SW 1271 (cell line): ENCODE measurements around the gene TNFRSF1A.
"Not testable (repeated sequence)": the region's sequence is repeated elsewhere in the genome, so short reads cannot be mapped to it uniquely, and the experiment has no call there.

Experiments
- DNase-seq, 2 experiments: peaks; one replicate each; lab custom pipeline; 2025; lab: John Stamatoyannopoulos, UW

TNFRSF1A gene

DNA sequence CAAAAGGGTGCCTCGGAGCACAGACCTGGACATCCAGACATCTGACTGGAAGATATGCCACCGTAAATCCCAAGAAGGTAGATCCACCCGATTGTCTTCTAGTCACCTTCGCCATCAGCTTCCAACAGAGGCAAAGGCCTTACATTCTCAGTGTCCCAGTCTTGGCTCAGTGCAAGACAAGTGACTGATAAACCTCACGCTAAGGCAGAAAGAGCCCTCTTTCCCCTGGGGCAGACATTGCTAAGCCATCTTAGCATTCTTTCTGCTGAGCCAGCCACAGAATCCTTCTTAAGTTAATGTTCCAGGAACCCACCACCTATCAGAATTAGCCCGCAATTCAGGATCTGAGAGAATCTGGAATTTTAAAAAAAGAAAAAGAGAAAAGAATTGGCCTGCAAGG is 35.7 kb downstream of the TNFRSF1A start:
- no peak for DNase-seq

DNA sequence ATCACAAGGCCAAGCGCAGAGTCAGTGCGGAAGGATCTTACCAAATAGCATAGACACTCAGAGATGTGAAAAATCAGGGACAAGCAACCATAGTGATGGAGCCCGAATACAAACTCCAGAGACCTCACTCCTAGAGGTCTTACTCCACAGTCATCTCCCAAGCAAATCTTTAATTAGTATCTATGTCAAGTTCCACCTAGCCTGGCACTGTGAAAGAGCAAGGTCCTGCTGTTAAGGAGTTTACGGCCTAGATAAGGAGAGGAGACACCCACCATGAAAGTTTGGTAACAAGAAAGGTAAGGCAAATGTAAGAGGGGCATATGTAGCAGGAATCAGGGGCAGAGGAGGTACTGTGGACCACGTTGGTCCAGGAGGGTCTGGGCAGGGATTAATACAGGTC is 38.8 kb downstream of the TNFRSF1A start:
- DNase-seq = no peak

DNA sequence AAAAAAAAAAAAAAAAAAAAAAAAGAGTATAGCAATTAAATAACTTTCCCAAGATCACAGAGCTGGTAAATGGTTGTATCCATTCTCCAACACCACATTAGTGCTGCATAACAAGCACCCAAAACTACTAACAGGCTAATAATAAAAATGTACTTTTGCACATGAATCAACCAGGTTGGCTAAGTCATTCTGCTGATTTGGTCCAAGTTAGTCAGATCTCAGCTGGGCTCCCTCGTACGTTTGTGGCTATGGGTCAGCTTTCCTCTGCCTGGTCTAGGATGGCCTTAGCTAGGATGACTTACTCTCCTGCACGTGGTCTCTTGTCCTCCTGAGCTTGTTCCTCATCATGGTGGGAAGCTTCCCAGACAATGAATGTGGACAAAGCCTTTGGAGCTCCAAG is 39.3 kb downstream of the TNFRSF1A start:
- DNase-seq = no peak

DNA sequence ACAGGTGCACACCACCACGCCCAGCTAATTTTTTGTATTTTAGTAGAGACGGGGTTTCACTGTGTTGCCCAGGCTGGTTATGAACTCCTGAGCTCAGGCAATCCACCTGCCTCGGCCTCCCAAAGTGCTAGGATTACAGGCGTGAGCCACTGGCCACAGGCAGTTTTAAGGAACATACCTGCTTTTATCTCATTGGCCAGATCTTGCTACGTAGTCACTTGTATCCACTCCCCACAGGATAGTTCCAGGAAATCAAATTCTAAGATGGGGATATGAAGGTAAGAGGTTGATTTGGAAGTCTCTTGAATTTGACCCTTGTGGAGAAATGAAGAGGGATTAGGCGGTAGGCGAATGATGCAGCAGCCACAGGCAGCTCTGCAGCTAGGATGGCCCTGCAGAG is 40.2 kb downstream of the TNFRSF1A start:
- DNase-seq = no peak

DNA sequence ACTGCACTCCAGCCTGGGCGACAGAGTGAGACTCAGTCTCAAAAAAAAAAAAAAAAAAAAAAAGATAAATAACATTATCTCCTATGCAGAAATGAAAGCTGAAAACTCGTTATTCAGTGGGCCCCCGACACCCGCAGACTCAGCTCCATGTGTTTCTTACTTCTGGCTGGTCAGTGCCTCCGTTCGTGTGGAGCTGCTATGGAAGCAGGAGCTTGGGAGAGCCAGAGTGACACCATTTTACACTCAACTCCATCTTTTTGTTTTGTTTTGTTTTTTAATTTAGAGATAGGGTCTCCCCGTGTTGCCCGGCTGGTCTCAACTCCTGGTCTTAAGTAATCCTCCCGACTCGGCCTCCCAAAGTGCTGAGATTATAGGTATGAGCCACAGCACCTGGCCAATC is 44.7 kb downstream of the TNFRSF1A start:
- no peak for DNase-seq

DNA sequence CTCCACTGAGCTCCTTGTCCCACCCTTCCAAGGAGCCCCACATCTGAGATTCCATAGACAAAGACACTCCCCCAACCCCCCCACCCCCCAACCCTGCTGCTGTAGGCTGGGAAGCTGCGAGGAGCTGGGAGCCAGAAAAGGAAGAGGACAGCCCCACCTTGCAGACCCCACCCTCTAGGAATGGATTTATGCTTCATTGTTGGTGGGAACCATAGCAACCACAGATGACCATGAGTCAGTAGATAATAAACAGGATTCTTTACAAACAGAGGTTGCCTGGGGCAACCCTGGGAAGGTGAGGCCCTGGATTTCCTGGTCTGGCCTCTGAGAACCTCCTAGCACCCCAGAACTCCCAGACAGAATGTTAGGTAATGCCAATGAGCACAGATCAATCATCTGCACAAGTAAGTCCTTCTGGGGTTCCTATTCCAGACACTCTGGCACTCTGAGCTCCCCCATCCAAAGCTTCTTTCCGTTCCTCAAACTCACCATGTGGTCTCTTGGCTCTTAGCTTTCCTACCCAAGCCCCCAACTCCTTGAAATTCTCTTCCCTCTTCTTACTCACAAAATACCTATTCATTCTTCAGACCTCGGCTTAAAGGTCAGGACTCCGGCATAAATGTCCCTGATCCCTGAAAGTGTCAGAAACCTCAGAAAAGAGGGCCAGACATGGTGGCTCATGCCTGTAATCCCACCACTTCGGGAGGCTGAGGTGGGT is 46.6 kb downstream of the TNFRSF1A start:
- DNase-seq = peak; percentile 33 to 84

DNA sequence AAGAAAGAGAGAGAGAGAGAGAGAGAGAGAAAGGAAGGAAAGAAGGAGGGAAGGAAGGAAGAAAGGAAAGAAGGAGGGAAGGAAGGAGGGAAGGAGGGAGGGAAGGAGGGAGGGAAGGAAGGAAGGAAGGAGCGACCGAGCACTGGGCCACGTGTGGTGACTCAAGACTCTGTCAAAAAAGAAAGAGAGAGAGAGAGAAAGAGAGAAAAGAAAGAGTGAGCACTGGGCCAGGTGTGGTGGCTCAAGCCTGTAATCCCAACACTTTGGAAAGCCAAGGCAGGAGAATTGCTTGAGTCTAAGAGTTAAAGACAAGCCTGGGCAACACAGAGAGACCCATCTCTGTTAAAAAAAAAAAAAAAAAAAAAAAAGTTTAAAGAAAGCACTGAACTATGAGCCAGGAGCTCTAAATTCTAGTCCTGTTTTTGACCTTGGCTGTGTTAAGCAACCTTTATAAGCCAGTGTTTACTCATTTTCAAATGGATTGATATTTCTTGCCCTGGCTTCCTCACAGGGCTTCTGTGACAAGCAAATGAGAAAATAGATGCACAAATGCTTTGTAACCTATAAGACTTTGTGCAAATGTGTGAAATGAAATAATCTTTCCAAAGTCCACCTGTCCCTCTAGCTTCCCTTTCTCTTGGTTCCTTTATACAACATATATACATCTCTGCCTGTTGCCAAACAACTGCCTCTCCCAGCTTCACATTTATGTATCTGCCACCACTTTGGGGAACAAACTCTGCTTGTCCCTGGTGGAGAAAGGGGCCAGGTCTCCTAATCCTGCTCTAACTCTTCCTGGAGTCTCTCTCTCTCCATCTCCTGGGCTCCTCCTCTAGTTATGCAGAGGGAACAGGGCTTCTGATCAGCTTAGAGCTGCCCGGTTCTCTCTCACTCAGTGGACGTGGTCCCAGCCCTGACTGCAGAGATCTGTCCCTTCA is 47.5 kb downstream of the TNFRSF1A start:
- no peak for DNase-seq

DNA sequence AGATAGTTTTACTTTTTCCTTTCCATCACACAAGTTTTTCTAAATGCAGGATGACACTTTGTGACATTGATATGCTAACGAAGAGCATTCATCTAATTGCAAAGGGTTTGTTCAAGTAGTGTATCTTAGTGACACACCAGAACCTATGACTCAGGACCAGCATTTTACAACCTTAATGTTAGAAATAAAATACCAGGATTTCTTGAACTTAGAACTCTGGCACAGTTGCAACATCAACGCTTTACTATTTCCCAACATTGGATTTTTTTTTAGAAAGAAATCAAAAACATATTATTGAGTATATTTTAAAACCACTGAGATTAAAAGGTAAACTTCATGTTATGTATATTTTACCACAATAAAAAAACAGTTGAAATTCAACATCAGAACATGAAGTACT is 49.3 kb downstream of the TNFRSF1A start:
- DNase-seq = no peak

DNA sequence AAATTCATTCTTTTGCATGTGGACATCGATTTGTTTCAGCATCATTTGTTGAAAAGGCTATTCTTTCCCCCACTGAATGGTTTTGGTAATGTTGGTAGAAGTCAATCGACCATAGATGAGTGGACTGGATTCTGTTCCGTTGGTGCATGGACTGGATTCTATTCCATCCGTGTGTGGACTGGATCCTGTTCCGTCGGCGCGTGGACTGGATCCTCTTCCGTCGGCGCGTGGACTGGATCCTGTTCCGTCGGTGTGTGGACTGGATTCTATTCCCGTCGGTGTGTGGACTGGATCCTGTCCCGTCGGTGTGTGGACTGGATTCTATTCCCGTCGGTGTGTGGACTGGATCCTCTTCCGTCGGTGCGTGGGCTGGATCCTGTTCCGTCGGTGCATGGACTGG is 52.0 kb downstream of the TNFRSF1A start:
- DNase-seq = not testable (repeated sequence)

DNA sequence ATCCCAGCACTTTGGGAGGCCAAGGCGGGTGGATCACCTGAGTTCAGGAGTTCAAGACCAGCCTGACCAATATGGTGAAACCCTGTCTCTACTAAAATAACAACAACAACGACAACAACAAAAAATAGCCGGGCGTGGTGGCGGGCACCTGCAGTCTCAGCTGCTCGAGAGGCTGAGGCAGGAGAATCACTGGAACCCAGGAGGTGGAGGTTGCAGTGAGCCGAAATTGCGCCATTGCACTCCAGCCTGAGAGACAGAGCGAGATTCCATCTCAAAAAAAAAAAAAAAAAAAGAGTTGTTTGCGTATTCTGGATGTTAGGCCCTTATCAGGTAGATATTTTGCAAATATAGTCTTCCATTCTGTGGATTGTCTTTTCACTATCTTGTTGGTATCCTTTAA is 52.8 kb downstream of the TNFRSF1A start:
- not testable (repeated sequence) for DNase-seq

DNA sequence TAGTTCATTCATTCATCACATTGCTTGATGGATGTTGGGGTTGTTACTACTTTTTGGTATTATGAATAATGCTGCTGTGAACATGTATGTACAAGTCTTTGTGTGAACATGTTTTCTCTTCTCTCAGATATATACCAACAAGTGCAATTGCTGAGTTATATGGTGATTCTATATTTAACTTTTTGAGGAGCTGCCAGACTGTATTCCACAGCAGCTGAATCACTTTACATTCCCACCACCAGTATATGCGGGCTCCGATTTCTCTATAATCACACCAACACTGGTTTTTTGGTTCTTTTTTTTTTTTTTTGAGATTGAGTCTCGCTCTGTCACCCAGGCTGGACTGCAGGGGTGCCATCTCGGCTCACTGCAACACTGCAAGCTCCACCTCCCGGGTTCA is 53.6 kb downstream of the TNFRSF1A start:
- no peak for DNase-seq

DNA sequence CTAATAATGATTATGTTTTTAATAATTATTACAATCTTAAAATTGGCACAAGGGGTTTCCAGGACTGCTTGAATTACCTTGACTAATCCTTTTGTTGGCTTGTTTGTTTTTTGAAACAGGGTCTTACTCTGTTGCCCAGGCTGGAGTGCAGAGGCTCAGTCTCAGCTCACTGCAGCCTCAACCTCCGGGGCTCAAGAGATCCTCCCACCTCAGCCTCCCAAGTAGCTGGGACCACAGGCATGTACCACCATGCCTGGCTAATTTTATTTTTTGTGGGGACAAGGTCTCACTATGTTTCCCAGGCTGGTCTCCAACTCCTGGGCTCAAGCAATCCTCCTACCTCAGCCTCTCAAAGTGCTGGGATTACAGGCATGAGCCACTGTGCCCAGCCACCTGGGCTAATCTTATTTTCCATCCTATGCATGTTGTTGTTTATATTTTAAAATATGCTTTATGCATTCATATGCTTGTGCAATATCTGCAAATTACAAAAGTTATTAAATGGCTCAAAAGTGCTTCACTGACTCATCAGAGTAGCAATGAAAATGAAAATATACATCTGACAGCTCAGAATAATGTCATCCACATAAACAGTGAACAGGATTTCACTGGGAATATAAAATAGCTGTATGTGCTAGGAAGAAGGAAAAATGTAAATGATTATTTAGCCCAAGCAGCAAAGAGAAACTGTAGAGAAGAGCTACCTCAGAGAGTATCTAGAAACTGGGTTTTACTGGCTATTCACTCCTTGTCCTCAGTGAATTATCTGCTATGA is 56.2 kb downstream of the TNFRSF1A start:
- no peak for DNase-seq

DNA sequence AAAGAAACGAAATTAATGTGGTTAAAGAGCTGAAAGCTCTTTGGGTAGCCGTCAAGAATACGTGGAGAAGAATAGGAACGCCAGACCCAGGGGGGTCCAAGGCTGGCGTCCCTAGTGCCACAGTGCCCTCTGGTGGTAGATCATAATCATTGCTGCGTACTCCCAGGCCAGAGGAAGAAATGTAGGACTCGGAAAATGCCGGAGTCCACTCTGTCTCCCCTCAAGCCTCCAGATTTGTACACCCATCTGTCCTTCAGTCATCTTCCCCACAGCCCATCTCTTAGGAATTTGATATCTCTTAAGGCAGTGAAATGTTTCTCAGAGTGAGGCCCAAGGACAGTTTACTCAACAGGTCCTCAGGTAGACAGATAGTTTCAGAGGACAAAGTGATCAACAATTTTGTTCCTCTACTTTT is 56.8 kb downstream of the TNFRSF1A start:
- peak; percentile 32 to 86 for DNase-seq

DNA sequence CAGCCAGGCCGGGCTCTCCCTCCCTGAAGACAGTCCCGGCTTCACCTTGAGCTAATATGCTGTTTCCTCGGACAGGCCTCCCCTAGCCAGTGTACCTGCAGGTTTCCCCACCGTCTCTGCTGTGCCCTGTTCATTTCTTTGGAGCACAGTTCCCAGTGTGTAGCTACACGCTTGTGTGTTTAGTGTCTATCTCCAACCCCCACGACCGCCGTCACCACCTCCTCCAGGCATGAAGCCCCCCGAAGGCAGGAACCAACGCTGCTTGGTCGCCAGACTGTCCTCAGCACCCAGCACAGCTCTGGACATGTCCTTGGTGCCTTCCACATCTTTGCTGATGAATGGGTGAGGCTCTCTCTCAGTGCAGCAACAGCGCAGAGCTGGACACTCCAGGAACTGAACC is 57.6 kb downstream of the TNFRSF1A start:
- DNase-seq = no peak

DNA sequence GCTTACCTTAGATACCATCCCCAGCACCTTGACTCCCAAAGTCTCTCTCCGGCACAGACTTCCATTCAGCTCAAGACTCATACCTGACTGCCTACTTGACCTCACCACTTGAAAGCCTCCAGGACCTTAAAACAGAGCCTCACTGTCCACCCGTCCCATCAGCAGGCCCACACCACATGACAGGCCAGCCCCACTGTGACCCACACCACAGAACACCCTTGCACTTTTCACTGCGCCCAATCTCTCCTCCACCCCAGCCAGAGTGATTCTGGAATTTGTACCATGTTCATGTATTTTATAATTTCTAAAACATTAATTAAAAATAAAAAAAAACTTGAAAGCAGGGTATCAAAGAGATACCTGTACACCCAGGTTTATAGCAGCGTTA is 59.4 kb downstream of the TNFRSF1A start:
- DNase-seq = no peak

DNA sequence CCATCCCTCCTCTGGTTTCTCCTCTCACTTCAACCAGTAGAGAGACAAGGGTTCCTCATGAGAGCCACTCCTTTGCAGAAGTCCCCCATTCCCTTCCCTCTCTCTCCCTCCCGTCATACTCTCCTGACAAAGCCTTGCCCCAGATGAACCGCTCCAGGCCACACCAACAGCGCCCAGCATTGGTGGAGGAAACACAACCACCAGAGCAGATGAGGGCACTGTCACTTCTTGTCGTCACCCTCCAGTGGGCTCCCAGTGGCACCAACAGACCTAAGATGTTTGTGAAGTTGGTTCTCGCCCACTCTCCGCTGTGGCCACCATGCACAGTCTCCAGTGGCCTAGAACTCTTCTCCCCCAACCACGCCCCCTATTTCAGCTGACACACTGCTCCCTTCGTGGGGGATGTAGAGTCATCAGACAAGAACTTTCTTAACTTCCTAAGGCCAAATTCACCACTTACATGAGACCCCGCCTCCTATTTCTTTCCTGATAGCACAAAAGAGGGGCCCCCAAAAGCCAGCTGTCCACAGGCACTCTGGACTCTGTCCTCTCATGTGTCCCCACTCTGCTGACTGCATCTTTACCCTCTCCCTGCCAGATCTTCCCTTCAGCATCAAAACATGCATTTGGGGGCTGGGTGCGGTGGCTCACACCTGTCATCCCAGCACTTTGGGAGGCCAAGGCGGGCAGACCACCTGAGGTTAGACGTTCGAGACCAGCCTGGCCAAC is 60.6 kb downstream of the TNFRSF1A start:
- DNase-seq = no peak

DNA sequence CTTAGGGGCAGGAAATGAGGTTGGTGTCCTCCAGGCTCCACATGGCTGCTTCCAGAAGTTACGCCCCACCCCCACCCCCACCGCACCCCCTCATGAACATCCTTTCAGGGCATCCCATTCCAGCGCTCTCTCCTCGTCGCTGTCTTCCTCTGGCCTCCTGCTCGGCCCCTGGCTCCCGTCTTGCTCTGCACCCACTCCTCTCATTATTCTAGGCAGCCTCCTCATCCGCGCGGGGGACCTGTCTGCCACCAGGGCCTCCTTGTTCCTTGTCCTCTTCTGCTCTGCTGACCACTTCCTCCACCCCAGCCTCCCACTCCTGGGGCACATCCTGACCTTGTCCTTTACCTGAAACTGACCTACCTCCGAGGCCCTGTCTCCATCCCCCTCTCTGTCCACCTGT is 61.2 kb downstream of the TNFRSF1A start:
- DNase-seq = no peak

DNA sequence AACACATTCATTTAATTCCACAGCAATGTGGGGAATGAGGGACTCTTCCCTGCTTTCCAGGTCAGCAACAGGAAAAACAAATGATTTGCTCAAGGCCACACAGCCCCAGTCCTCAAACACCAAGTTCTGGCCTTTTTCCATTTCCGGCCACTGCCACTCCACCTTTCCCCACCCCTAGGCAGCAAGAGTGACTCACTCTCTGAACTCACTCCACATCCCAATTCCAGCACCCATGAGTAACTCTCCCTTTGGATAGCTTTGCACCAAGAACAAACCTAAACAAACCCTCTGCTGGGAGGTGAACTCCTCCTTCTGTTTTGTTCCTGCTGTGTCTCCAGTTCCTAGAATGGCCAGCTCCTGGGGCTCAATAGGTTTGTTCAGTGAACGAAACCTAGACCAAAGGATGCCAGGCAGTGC is 61.8 kb downstream of the TNFRSF1A start:
- peak; percentile 84 to 97 for DNase-seq

DNA sequence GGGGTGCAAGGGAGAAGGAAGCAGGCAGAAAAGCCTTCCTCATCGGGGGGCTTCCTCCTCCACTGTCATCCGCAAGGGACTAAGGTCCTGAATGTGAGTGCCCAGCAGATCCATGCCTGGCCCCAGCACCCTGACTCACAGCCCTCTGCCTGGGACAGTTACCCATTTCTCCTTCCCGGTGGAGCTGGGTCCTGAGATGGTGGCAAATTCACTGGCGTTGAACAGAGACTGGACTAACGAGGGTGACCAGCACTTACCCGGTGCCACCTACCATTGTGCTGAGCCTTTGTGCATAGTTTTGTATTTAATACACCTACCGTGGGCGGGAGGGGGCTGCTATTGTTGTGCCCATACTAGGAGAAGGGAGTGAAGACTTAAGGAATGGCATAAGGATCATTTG is 62.2 kb downstream of the TNFRSF1A start:
- DNase-seq = no peak

DNA sequence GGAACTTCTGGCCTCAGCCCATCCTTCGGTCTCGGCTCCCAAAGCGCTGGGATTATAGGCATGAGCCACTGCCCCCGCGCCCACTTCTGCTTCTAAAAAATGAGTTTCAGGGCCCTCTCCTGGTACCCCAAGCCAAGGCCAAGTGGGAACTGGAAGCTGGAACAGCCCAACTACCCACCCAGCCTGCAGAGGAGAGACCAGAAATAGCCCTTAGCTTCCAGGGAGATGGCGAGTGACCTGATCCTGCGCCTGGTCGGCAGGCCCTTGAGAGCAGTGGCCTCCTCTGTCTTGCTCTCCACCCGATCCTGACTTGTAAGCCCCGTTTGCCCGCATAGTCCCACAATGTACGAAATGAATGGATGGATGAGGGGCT is 62.6 kb downstream of the TNFRSF1A start:
- no peak for DNase-seq
